Chondrocyte (in vitro differentiated cells): ENCODE results near the gene SNAPC3. TPM values are rescaled to one million over a fixed set of nuclear protein-coding genes. Genes with fewer than 3 reads are reported as not detected.
"Not testable (repeated sequence)": the region's sequence is repeated elsewhere in the genome, so short reads cannot be mapped to it uniquely, and the experiment has no call there.

Experiments used
- DNase-seq: peaks from one replicate; pipeline ENCODE4 v3.0.0; 2021; ENCODE audit warnings: mixed read lengths, low spot score
- H3K27ac Mint-ChIP-seq: one replicate; pipeline ENCODE4 v1.8.0; 2021; ENCODE audit warnings: mild to moderate bottlenecking, moderate library complexity, mixed read lengths; ENCODE audit not compliant: unreplicated experiment
- H3K27me3 Mint-ChIP-seq: 2 replicates; pipeline ENCODE4 v1.8.0; 2021; ENCODE audit warnings: low read depth, mixed read lengths
- H3K36me3 Mint-ChIP-seq: 2 replicates; pipeline ENCODE4 v1.8.0; 2021; ENCODE audit warnings: low read depth, mixed read lengths
- H3K4me1 Mint-ChIP-seq: 2 replicates; pipeline ENCODE4 v1.8.0; 2021; ENCODE audit warnings: low read depth, mild to moderate bottlenecking, mixed read lengths
- H3K4me3 Mint-ChIP-seq: one replicate; pipeline ENCODE4 v1.8.0; 2021; ENCODE audit warnings: mild to moderate bottlenecking, moderate library complexity, mixed read lengths; ENCODE audit not compliant: unreplicated experiment
- H3K9me3 Mint-ChIP-seq: 2 replicates; pipeline ENCODE4 v1.8.0; 2021; ENCODE audit warnings: low read depth, mixed read lengths
- long read RNA-seq: library from polyadenylated mRNA; stranded (forward); transcript quantifications from one replicate; pipeline ENCODE4 v2.0.0, GENCODE V29; 2021
- total RNA-seq: library from RNA; stranded (reverse); gene quantifications from 3 replicates; pipeline ENCODE4 v1.2.1, GENCODE V29; 2021
- TF ChIP-seq, protein P1 (sequence below): fragments of 200-600 bp; sonication (generic); IDR thresholded peaks from 2 replicates; pipeline ENCODE4 v1.5.0; 2021; ENCODE audit warnings: antibody characterized with exemption, mild to moderate bottlenecking, moderate library complexity

The SNAPC3 gene
- total RNA-seq: 38.1 to 43.3 TPM (median 38.3 TPM) in 3 replicates
- long read RNA-seq, full-length matches to known transcripts: 90 of 102 reads
- long read RNA-seq, partial matches to known transcripts: 1 of 102 reads
- long read RNA-seq, other reads (novel, unspliced or antisense): 11 of 102 reads

- H3K27me3 Mint-ChIP-seq: no peaks in the 10 kb centered on the region
- peak within 1 kb of the TSS; percentile 93 for H3K4me3 Mint-ChIP-seq
- peaks cover 19% of the 10 kb centered on the region for H3K36me3 Mint-ChIP-seq
- H3K27ac Mint-ChIP-seq: peak within 1 kb of the TSS; percentile 97
- H3K4me1 Mint-ChIP-seq: peaks cover 53% of the 10 kb centered on the region
- DNase-seq: peak; percentile 97
- TF ChIP-seq, protein P1, sequence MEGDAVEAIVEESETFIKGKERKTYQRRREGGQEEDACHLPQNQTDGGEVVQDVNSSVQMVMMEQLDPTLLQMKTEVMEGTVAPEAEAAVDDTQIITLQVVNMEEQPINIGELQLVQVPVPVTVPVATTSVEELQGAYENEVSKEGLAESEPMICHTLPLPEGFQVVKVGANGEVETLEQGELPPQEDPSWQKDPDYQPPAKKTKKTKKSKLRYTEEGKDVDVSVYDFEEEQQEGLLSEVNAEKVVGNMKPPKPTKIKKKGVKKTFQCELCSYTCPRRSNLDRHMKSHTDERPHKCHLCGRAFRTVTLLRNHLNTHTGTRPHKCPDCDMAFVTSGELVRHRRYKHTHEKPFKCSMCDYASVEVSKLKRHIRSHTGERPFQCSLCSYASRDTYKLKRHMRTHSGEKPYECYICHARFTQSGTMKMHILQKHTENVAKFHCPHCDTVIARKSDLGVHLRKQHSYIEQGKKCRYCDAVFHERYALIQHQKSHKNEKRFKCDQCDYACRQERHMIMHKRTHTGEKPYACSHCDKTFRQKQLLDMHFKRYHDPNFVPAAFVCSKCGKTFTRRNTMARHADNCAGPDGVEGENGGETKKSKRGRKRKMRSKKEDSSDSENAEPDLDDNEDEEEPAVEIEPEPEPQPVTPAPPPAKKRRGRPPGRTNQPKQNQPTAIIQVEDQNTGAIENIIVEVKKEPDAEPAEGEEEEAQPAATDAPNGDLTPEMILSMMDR: no peak
- no peaks in the 10 kb centered on the region for H3K9me3 Mint-ChIP-seq
These were observed at the start of gene SNAPC3 for GRCh38 chr9:15422372-15423230. SNAPC3 (plus strand) TSS chr9:15422876; CDS start chr9:15422880, 4 bp downstream.

DNA sequence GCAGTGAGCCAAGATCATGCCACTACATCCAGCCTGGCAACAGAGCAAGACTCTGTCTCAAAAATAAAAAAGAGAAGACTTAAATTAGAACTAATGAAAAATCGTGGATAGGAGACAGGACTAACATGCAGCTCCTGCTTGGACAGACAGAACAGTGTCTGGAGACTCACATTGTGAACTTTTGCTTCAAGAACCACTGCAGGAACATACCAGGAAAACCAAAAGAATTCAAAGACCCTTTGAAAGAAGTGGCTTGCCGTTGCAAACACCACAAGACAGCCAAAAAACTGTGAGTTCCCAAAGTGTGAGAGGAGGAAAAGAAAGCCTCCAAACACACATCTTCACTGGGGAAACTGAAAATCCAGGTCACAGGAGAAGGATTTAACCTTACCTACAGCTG, 48.8 kb upstream of the SNAPC3 start:
- Mint-ChIP-seq H3K27me3 (no peaks in the 10 kb centered on the region), H3K4me3 (peak overlapping the region; percentile 37), H3K27ac (peak overlapping the region; percentile 91), H3K9me3 (peaks cover 10% of the 10 kb centered on the region), H3K36me3 (peaks cover 10% of the 10 kb centered on the region), H3K4me1 (peaks cover 71% of the 10 kb centered on the region)
- no peak for DNase-seq
- TF ChIP-seq, protein P1: no peak

DNA sequence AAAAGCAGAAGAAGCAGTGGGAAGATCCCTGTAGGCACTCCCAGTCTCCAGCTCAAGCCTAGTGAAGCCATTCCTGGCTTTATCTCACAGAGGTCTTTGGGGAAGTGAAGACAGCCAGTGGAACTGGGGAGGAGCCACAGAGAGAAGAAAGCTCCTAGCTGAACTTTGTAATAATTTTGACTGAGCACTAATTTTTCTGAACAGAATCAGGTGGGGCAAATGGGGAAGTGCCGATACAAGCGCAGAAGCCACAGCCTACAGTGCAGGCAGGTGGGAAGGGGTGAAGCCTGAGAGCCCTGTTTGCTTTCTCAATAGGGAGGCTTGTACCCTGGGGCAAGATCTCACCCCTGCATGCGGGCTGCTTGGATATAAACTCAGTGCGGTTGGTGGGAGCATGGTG, 48.4 kb upstream of the SNAPC3 start:
- Mint-ChIP-seq H3K4me1 (peaks cover 73% of the 10 kb centered on the region), H3K9me3 (peaks cover 10% of the 10 kb centered on the region), H3K36me3 (peaks cover 10% of the 10 kb centered on the region), H3K27me3 (no peaks in the 10 kb centered on the region), H3K4me3 (peak overlapping the region; percentile 37), H3K27ac (peak overlapping the region; percentile 91)
- TF ChIP-seq, protein P1: no peak
- no peak for DNase-seq

DNA sequence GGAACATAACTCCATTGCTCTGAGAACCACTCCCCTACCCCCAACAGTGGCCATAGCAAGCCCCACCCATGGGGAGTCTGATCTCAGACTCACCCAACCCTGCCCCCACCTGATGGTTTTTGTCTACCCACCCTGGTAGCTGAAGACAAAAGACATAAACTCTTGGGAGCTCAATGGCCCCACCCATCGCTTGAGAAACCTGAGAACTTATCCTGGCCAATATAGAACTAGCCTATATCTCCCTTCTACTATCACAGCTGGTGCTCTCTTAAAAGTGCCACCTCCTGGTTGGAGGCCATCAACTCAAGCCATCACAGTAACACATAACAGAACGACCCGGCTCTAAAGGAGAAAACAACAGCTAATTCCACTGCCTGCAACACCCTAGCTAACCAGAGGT, 47.9 kb upstream of the SNAPC3 start:
- DNase-seq: no peak
- TF ChIP-seq, protein P1: no peak
- Mint-ChIP-seq H3K27me3 (no peaks in the 10 kb centered on the region), H3K4me3 (no peak overlapping the region), H3K27ac (no peak overlapping the region), H3K9me3 (peaks cover 10% of the 10 kb centered on the region), H3K4me1 (peaks cover 78% of the 10 kb centered on the region), H3K36me3 (peaks cover 10% of the 10 kb centered on the region)

- Mint-ChIP-seq H3K4me1 (peaks cover 59% of the 10 kb centered on the region), H3K36me3 (peaks cover 8% of the 10 kb centered on the region), H3K4me3 (peak overlapping the region; percentile 58), H3K27ac (peak overlapping the region; percentile 96), H3K27me3 (no peaks in the 10 kb centered on the region), H3K9me3 (peaks cover 10% of the 10 kb centered on the region)
- no peak for DNase-seq
- TF ChIP-seq, protein P1: no peak
These were observed 44.8 kb upstream of the SNAPC3 start for GRCh38 chr9:15377625-15378540.

DNA sequence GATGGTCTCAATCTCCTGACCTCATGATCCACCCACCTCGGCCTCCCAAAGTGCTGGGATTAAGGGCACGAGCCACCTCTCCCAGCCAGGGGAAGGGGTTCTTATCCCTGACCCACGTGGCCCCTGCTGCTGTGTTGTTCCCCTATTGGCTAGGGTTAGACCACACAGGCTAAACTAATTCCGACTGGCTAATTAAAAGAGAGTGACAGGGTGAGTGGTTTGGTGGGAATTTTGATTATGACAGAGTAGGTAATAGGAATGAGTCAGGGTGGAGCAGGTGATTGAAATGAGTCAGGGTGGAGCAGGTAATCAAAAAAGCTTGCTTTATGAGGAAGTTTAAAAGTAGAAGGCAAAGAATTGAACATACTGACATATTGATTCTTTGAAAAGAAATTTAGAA, 43.4 kb upstream of the SNAPC3 start:
- H3K27me3 Mint-ChIP-seq, H3K27ac Mint-ChIP-seq, H3K4me3 Mint-ChIP-seq, H3K36me3 Mint-ChIP-seq, H3K9me3 Mint-ChIP-seq, DNase-seq: not testable (repeated sequence)
- H3K4me1 Mint-ChIP-seq: peaks cover 45% of the 10 kb centered on the region

DNA sequence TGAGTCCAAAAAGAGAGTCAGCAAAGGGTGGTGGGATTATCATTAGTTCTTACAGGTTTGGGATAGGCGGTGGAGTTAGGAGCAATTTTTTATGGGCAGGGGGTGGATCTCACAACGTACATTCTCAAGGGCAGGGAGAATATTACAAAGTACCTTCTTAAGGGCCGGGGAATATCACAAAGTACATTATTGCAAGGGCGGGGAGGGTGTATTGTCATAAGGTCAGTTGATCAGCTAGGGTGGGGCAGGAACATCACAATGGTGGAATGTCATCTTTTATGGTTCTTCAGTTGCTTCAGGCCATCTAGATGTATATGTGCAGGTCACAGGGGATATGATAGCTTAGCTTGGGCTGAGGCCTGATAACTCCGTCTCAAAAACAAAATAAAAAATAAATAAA, 42.8 kb upstream of the SNAPC3 start:
- not testable (repeated sequence) for H3K27me3 Mint-ChIP-seq, H3K27ac Mint-ChIP-seq, H3K36me3 Mint-ChIP-seq, H3K4me3 Mint-ChIP-seq, H3K9me3 Mint-ChIP-seq, DNase-seq
- H3K4me1 Mint-ChIP-seq: peaks cover 39% of the 10 kb centered on the region
